ENCODE results near the gene GAS7.

- no peak for TF ChIP-seq POLR2A (IDR thresholded peaks at IDR 0.05; ENCODE audit: low read length)
- TF ChIP-seq GATA1 (IDR thresholded peaks at IDR 0.05; ENCODE audit: low read depth, low read length): no peak
Measured at GRCh38 chr17:10067446-10068143, 130.8 kb downstream of the GAS7 start.
